NOMO-1 treated with dmso at 0.1 percent for 144 hours (cell line): Measurements from ENCODE around the gene ALDH8A1.
"Not testable (repeated sequence)": the region's sequence is repeated elsewhere in the genome, so short reads cannot be mapped to it uniquely, and the experiment has no call there.

Experiments used
- DNase-seq: peaks from one replicate; lab custom pipeline; 2025; ENCODE audit not compliant: unreplicated experiment; lab: John Stamatoyannopoulos, UW

ALDH8A1 gene

GRCh38 chr6:134911547-134911946, 38.4 kb downstream of the ALDH8A1 start:
- DNase-seq, result no peak

GRCh38 chr6:134910593-134910935, 39.3 kb downstream of the ALDH8A1 start:
- DNase-seq, result no peak

GRCh38 chr6:134909701-134910592, 40.0 kb downstream of the ALDH8A1 start:
- DNase-seq, result no peak

GRCh38 chr6:134908906-134909516, 40.9 kb downstream of the ALDH8A1 start:
- no peak for DNase-seq

- DNase-seq, result not testable (repeated sequence)
These were observed 45.2 kb downstream of the ALDH8A1 start for GRCh38 chr6:134904731-134905130.

- no peak for DNase-seq
These were observed 46.5 kb downstream of the ALDH8A1 start for GRCh38 chr6:134903448-134903847.

GRCh38 chr6:134902936-134903335, 47.0 kb downstream of the ALDH8A1 start:
- no peak for DNase-seq

GRCh38 chr6:134902074-134902861, 47.6 kb downstream of the ALDH8A1 start:
- no peak for DNase-seq

GRCh38 chr6:134898575-134898974, 51.3 kb downstream of the ALDH8A1 start:
- no peak for DNase-seq

- not testable (repeated sequence) for DNase-seq
These were observed 51.7 kb downstream of the ALDH8A1 start for GRCh38 chr6:134898166-134898565.

- no peak for DNase-seq
These were observed 53.0 kb downstream of the ALDH8A1 start for GRCh38 chr6:134896910-134897309.

- no peak for DNase-seq
These were observed 55.1 kb downstream of the ALDH8A1 start for GRCh38 chr6:134894800-134895199.

GRCh38 chr6:134892362-134892761, 57.5 kb downstream of the ALDH8A1 start:
- DNase-seq, result no peak

GRCh38 chr6:134891633-134892032, 58.3 kb downstream of the ALDH8A1 start:
- no peak for DNase-seq

- no peak for DNase-seq
These were observed 61.6 kb downstream of the ALDH8A1 start for GRCh38 chr6:134888316-134888715.

- no peak for DNase-seq
These were observed 65.1 kb downstream of the ALDH8A1 start for GRCh38 chr6:134884752-134885151.

- no peak for DNase-seq
These were observed 66.6 kb downstream of the ALDH8A1 start for GRCh38 chr6:134883314-134883713.

- DNase-seq, result peak; percentile 50
These were observed 67.4 kb downstream of the ALDH8A1 start for GRCh38 chr6:134882426-134883038.

GRCh38 chr6:134880487-134881190, 69.3 kb downstream of the ALDH8A1 start:
- no peak for DNase-seq

GRCh38 chr6:134878136-134878535, 71.8 kb downstream of the ALDH8A1 start:
- no peak for DNase-seq

GRCh38 chr6:134875367-134875766, 74.5 kb downstream of the ALDH8A1 start:
- no peak for DNase-seq
